PFSK-1 (cell line): ENCODE results near the gene CACNA1F.

ENCODE experiments used
- POLR2AphosphoS5 ChIP-seq: IDR thresholded peaks from 2 replicates; pipeline ENCODE4 v1.6.1; 2012; ENCODE audit warnings: low read depth, mild to moderate bottlenecking, control low read depth, low read length, moderate library complexity
- SIN3A ChIP-seq: IDR thresholded peaks from 2 replicates; pipeline ENCODE4 v1.6.1; 2012; ENCODE audit warnings: mild to moderate bottlenecking, low read length, moderate library complexity, borderline replicate concordance; ENCODE audit not compliant: insufficient read depth
- TAF1 ChIP-seq: IDR thresholded peaks from 2 replicates; pipeline ENCODE4 v1.6.1; 2012; ENCODE audit warnings: low read length, control low read depth, borderline replicate concordance; ENCODE audit not compliant: insufficient read depth
- TF ChIP-seq, protein P1 (sequence below), 2 experiments: IDR thresholded peaks; 2 replicates each; pipeline versions ENCODE4 v1.6.1 to v1.8.0; 2011 to 2012; ENCODE audit warnings: low read depth in 2 of 2, low read length in 2 of 2, control low read depth in 1 of 2, inconsistent platforms in 1 of 2, mild to moderate bottlenecking in 1 of 2, moderate library complexity in 1 of 2; ENCODE audit not compliant: insufficient read depth in 1 of 2

DNA sequence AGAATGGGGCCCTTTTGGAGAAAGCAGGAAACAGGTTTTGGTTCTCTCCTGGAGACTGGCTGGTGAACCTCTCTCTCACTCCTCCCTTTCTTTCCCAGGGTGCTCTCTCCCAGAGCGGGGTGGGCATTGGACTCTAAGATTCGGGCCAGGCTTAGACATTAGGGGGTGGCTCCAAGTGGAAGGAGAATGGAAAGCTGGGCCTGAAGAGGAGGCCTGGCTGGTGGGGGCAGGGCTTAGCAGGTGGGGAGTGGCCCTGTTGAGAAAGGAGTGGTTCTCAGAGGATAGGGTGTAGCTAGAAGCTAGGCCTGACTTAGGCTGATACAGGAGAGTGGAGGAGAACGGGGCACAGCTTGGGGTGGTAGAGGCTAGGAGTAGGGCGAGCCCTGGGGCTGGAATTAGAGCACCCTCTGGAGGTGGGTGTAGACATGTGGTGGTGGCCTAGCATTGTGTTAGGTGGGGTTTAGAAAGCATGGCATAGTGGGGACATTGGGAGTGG, 55.8 kb downstream of the CACNA1F start:
- TF ChIP-seq TAF1 (no peak), POLR2AphosphoS5 (no peak), SIN3A (no peak)
- TF ChIP-seq, protein P1, sequence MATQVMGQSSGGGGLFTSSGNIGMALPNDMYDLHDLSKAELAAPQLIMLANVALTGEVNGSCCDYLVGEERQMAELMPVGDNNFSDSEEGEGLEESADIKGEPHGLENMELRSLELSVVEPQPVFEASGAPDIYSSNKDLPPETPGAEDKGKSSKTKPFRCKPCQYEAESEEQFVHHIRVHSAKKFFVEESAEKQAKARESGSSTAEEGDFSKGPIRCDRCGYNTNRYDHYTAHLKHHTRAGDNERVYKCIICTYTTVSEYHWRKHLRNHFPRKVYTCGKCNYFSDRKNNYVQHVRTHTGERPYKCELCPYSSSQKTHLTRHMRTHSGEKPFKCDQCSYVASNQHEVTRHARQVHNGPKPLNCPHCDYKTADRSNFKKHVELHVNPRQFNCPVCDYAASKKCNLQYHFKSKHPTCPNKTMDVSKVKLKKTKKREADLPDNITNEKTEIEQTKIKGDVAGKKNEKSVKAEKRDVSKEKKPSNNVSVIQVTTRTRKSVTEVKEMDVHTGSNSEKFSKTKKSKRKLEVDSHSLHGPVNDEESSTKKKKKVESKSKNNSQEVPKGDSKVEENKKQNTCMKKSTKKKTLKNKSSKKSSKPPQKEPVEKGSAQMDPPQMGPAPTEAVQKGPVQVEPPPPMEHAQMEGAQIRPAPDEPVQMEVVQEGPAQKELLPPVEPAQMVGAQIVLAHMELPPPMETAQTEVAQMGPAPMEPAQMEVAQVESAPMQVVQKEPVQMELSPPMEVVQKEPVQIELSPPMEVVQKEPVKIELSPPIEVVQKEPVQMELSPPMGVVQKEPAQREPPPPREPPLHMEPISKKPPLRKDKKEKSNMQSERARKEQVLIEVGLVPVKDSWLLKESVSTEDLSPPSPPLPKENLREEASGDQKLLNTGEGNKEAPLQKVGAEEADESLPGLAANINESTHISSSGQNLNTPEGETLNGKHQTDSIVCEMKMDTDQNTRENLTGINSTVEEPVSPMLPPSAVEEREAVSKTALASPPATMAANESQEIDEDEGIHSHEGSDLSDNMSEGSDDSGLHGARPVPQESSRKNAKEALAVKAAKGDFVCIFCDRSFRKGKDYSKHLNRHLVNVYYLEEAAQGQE (IDR thresholded peaks at IDR 0.05; ENCODE audit: insufficient read depth in 1 of 2, low read depth in 2 of 2, low read length in 2 of 2), result no peak
